ENCODE data around the gene LYPD6B.

The LYPD6B gene

GRCh38 chr2:149009576-149010461 lies 28.7 kb upstream of the LYPD6B start:
- TF ChIP-seq, protein P1, sequence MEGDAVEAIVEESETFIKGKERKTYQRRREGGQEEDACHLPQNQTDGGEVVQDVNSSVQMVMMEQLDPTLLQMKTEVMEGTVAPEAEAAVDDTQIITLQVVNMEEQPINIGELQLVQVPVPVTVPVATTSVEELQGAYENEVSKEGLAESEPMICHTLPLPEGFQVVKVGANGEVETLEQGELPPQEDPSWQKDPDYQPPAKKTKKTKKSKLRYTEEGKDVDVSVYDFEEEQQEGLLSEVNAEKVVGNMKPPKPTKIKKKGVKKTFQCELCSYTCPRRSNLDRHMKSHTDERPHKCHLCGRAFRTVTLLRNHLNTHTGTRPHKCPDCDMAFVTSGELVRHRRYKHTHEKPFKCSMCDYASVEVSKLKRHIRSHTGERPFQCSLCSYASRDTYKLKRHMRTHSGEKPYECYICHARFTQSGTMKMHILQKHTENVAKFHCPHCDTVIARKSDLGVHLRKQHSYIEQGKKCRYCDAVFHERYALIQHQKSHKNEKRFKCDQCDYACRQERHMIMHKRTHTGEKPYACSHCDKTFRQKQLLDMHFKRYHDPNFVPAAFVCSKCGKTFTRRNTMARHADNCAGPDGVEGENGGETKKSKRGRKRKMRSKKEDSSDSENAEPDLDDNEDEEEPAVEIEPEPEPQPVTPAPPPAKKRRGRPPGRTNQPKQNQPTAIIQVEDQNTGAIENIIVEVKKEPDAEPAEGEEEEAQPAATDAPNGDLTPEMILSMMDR (conservative IDR thresholded peaks at IDR 0.05; ENCODE audit: low read depth) = no peak
- CTCF ChIA-PET = interaction anchor here (0.6 kb wide), 2 partner anchors 26 to 325 kb away, joined by 3 to 4 read pairs; no protein-coding TSS in a partner anchor
- POLR2A ChIA-PET (ENCODE audit: low non-redundant PET) = no interaction called here
- DNase-seq (ENCODE audit: low spot score) = no peak
- no peak overlapping the region for H3K27ac ChIP-seq

- CTCF ChIA-PET = no interaction called here
- POLR2A ChIA-PET (ENCODE audit: low non-redundant PET) = no interaction called here
- TF ChIP-seq, protein P1 (conservative IDR thresholded peaks at IDR 0.05; ENCODE audit: low read depth) = no peak
- no peak overlapping the region for H3K27ac ChIP-seq
- DNase-seq (ENCODE audit: low spot score) = no peak
Observed at GRCh38 chr2:149012545-149012944, 26.0 kb upstream of the LYPD6B start.

- no peak for DNase-seq (ENCODE audit: low spot score)
- ChIA-PET POLR2A (ENCODE audit: low non-redundant PET) (no interaction called here), CTCF (no interaction called here)
- no peak overlapping the region for H3K27ac ChIP-seq
- TF ChIP-seq, protein P1 (conservative IDR thresholded peaks at IDR 0.05; ENCODE audit: low read depth) = no peak
Observed at GRCh38 chr2:149015501-149015900, 23.0 kb upstream of the LYPD6B start.

- ChIA-PET POLR2A (ENCODE audit: low non-redundant PET) (no interaction called here), CTCF (interaction anchor here (0.6 to 3.6 kb wide), 3 partner anchors 16 to 545 kb away, joined by 3 to 29 read pairs (median 4); no protein-coding TSS in a partner anchor)
- no peak overlapping the region for H3K27ac ChIP-seq
- no peak for DNase-seq (ENCODE audit: low spot score)
- TF ChIP-seq, protein P1 (conservative IDR thresholded peaks at IDR 0.05; ENCODE audit: low read depth) = no peak
Observed at GRCh38 chr2:149015926-149016563, 22.5 kb upstream of the LYPD6B start.

- peak; percentile 63 for DNase-seq (ENCODE audit: low spot score)
- POLR2A ChIA-PET (ENCODE audit: low non-redundant PET) = no interaction called here
- TF ChIP-seq, protein P1 (conservative IDR thresholded peaks at IDR 0.05; ENCODE audit: low read depth) = peak; percentile 86
- CTCF ChIA-PET = interaction anchor here (0.6 to 3.6 kb wide), 21 partner anchors 9 to 891 kb away, joined by 3 to 29 read pairs (median 4); partner anchors contain the start of gene LYPD6B
- H3K27ac ChIP-seq = no peak overlapping the region
Observed at GRCh38 chr2:149017116-149017985, 21.1 kb upstream of the LYPD6B start.

DNA sequence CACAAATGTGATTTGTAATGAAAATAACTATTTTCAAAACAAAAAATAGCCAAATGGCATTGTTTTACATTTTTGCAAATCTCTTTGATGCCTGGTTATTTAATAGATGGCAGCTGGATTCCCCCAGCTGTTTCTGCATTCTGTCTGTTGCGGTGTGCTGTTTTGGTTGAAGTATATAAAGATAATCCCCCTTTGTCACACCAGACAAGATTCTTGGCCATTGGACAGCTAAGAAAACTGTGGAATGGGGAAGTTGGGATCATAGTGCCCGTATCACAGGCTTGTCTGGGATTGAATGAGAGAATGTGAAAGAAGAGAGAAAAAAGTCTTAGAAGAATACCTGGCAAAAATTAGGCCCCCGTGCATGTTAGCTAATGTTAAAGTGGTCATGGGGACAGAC lies 19.5 kb upstream of the LYPD6B start:
- ChIA-PET CTCF (interaction anchor here (0.7 to 3.6 kb wide), 4 partner anchors 19 to 555 kb away, joined by 3 to 29 read pairs (median 4); no protein-coding TSS in a partner anchor), POLR2A (ENCODE audit: low non-redundant PET) (no interaction called here)
- no peak for DNase-seq (ENCODE audit: low spot score)
- H3K27ac ChIP-seq = no peak overlapping the region
- TF ChIP-seq, protein P1 (conservative IDR thresholded peaks at IDR 0.05; ENCODE audit: low read depth) = no peak
